A549 (cell line): ENCODE measurements around the gene TSFM. TPM values are rescaled to one million over a fixed set of nuclear protein-coding genes. Genes with fewer than 3 reads are reported as not detected.
A peak's percentile ranks its signal among the peaks of the same experiment; 100 is the strongest.

Experiments used
- ATAC-seq, 2 experiments: fragments of 200-7000 bp in 1 of 2; fragments of >200 bp in 1 of 2; cut with Nextera tagmentation in 1 of 2; cut with Tn5 transposase in 1 of 2; 3 replicates each; pipeline versions ENCODE4 v1.8.0 to v1.9.1; 2018 to 2020; ENCODE audit warnings: mild to moderate bottlenecking in 1 of 2, moderate library complexity in 1 of 2
- CTCF ChIA-PET: fragments of 300-600 bp; sonication (Branson Sonifier 250); formaldehyde crosslinking; extraction: SDS; loops from one replicate; lab custom pipeline; 2021; ENCODE audit warnings: antibody characterized with exemption, inconsistent platforms; lab: Yijun Ruan, JAX
- POLR2A ChIA-PET: fragments of 350-600 bp; formaldehyde crosslinking; extraction: SDS; loops from one replicate; lab custom pipeline; 2021; ENCODE audit warnings: antibody characterized with exemption, inconsistent platforms; lab: Yijun Ruan, JAX
- DNase-seq, 2 experiments: peaks; one replicate each; pipeline versions ENCODE4 v3.0.0 to v3.0.0-alpha.2; 2011 to 2016; ENCODE audit warnings: low read depth in 1 of 2, low spot score in 1 of 2
- FAIRE-seq: peaks from 2 replicates; lab custom pipeline; 2011; peaks lifted over from hg19 to GRCh38; lab: Jason Lieb, UNC
- H3K27ac ChIP-seq, 2 experiments: fragments of >200 bp; sonication (Bioruptor Twin); formaldehyde crosslinking; 3 replicates each; pipeline ENCODE4 v1.5.1; 2016 to 2017
- H3K4me1 ChIP-seq: fragments of >200 bp; sonication (Bioruptor Twin); formaldehyde crosslinking; 3 replicates; pipeline ENCODE4 v1.6.1; 2016
- H3K4me2 ChIP-seq: fragments of >200 bp; sonication (Bioruptor Twin); formaldehyde crosslinking; 3 replicates; pipeline ENCODE4 v1.6.1; 2016
- H3K4me3 ChIP-seq: fragments of >200 bp; sonication (Bioruptor Twin); formaldehyde crosslinking; 3 replicates; pipeline ENCODE4 v1.5.1; 2016
- H3K9me3 ChIP-seq: fragments of >200 bp; sonication (Bioruptor Twin); formaldehyde crosslinking; 3 replicates; pipeline ENCODE4 v1.6.1; 2016
- BHLHE40 ChIP-seq: IDR thresholded peaks from 2 replicates; pipeline ENCODE4 v1.6.1; 2012; ENCODE audit warnings: low read depth, low read length, inconsistent platforms
- CEBPB ChIP-seq, 2 experiments: fragments of >200 bp in 1 of 2; sonication (Bioruptor Twin) in 1 of 2; formaldehyde crosslinking in 1 of 2; IDR thresholded peaks; 2 replicates each; pipeline ENCODE4 v1.6.1; 2012 to 2016
- CHD4 ChIP-seq: fragments of 200-600 bp; sonication (generic); IDR thresholded peaks from 2 replicates; pipeline ENCODE4 v1.6.1; 2016; ENCODE audit warnings: antibody characterized with exemption, mild to moderate bottlenecking, borderline replicate concordance
- E2F6 ChIP-seq: IDR thresholded peaks from 2 replicates; pipeline ENCODE4 v1.6.1; 2012; ENCODE audit warnings: low read depth, borderline replicate concordance
- ELK1 ChIP-seq: fragments of 150-350 bp; IDR thresholded peaks from 2 replicates; pipeline ENCODE4 v1.6.1; 2014; ENCODE audit warnings: low read depth, mild to moderate bottlenecking, low read length
- EP300 ChIP-seq, 2 experiments: fragments of >200 bp; sonication (Bioruptor Twin); formaldehyde crosslinking; IDR thresholded peaks; 2 replicates in 1 of 2; 3 replicates in 1 of 2; pipeline ENCODE4 v1.6.1; 2016 to 2017
- ESRRA ChIP-seq: fragments of 150-350 bp; IDR thresholded peaks from 2 replicates; pipeline ENCODE4 v1.6.1; 2014; ENCODE audit warnings: mild to moderate bottlenecking, low read length, borderline replicate concordance
- FOSL2 ChIP-seq, 2 experiments: fragments of 450-650 bp in 1 of 2; fragments of >200 bp in 1 of 2; sonication (Bioruptor Twin) in 1 of 2; formaldehyde crosslinking; IDR thresholded peaks; 2 replicates each; pipeline versions ENCODE4 v1.5.0 to v1.6.1; 2016 to 2020; ENCODE audit warnings: mild to moderate bottlenecking in 1 of 2, moderate library complexity in 1 of 2
- HEYL ChIP-seq: fragments of 250-450 bp; sonication (Bioruptor Pico); IDR thresholded peaks from 2 replicates; pipeline ENCODE4 v1.8.0; 2021; ENCODE audit warnings: mild to moderate bottlenecking, moderate library complexity
- HMGXB4 ChIP-seq: fragments of 250-450 bp; sonication (Bioruptor Pico); IDR thresholded peaks from 2 replicates; pipeline ENCODE4 v1.5.0; 2021; ENCODE audit warnings: mild to moderate bottlenecking, moderate library complexity, borderline replicate concordance
- HOXB5 ChIP-seq: fragments of 250-450 bp; sonication (Bioruptor Pico); IDR thresholded peaks from 2 replicates; pipeline ENCODE4 v1.5.0; 2020; ENCODE audit warnings: mild to moderate bottlenecking, moderate library complexity
- KDM5A ChIP-seq: fragments of 200-600 bp; sonication (generic); IDR thresholded peaks from 2 replicates; pipeline ENCODE4 v1.6.1; 2016; ENCODE audit warnings: antibody characterized with exemption, mild to moderate bottlenecking
- PHF8 ChIP-seq: fragments of 200-600 bp; sonication (generic); IDR thresholded peaks from 2 replicates; pipeline ENCODE4 v1.6.1; 2016; ENCODE audit warnings: low read depth, mild to moderate bottlenecking, antibody characterized with exemption, moderate library complexity, borderline replicate concordance
- POLR2A ChIP-seq: IDR thresholded peaks from 2 replicates; pipeline ENCODE4 v1.6.1; 2012; ENCODE audit warnings: mild to moderate bottlenecking, low read length
- RARB ChIP-seq: fragments of 250-450 bp; sonication (Bioruptor Pico); IDR thresholded peaks from 2 replicates; pipeline ENCODE4 v1.8.0; 2021; ENCODE audit warnings: mild to moderate bottlenecking, moderate library complexity
- RFX5 ChIP-seq: fragments of 450-650 bp; IDR thresholded peaks from 2 replicates; pipeline ENCODE4 v1.7.1; 2014; ENCODE audit warnings: antibody characterized with exemption, mild to moderate bottlenecking, moderate library complexity
- SMC3 ChIP-seq: fragments of >200 bp; sonication (Bioruptor Twin); formaldehyde crosslinking; IDR thresholded peaks from 3 replicates; pipeline ENCODE4 v1.6.1; 2018; ENCODE audit warnings: inconsistent platforms
- TFCP2L1 ChIP-seq: fragments of 250-450 bp; sonication (Bioruptor Pico); IDR thresholded peaks from 2 replicates; pipeline ENCODE4 v1.5.0; 2021; ENCODE audit warnings: mild to moderate bottlenecking
- TP53 ChIP-seq: fragments of 250-450 bp; sonication (Bioruptor Pico); IDR thresholded peaks from 2 replicates; pipeline ENCODE4 v1.5.0; 2021; ENCODE audit warnings: mild to moderate bottlenecking, moderate library complexity
- ZFP36 ChIP-seq: fragments of 450-650 bp; IDR thresholded peaks from 2 replicates; pipeline ENCODE4 v1.6.1; 2014; ENCODE audit warnings: borderline replicate concordance; ENCODE audit not compliant: partially characterized antibody
- WGBS: methylation state at CpG from one replicate; pipeline ENCODE4 v1.1.6; 2017; ENCODE audit errors: missing lambda C conversion rate; 5-methylcytosine and 5-hydroxymethylcytosine counted together
- polyA plus RNA-seq, 4 experiments: library from polyadenylated mRNA; depleted of rRNA in 3 of 4; stranded (reverse); fragments of >200 nt; fragmentation: RNase III in 1 of 4; extraction: RNeasy Plus Mini Kit Qiagen cat#74134 plus additional on column Dnase treatment in 1 of 4; gene quantifications; 2 replicates in 3 of 4; 3 replicates in 1 of 4; pipeline ENCODE4 v1.2.3, GENCODE V29; 2011 to 2017

TSFM gene
- polyA plus RNA-seq, 2 of the 4 experiments (the other 2 are of a cell fraction), result 31.7 to 60.2 TPM

GRCh38 chr12:57752668-57753000 lies 30.0 kb upstream of the TSFM start:
- 2% methylated on average over 5 of the region's 5 CpGs for WGBS
- FAIRE-seq (no peak), ATAC-seq (peak; percentile 70 to 79; a peak in 4 of 6 replicates), DNase-seq (no peak)
- CTCF ChIA-PET, result interaction anchor here (1.0 kb wide), 1 partner anchor 27 kb away, joined by 3 read pairs; no protein-coding TSS in a partner anchor
- H3K4me2 ChIP-seq, result peak overlapping the region; percentile 88
- POLR2A ChIA-PET, result interaction anchor here (1.0 kb wide), 2 partner anchors 20 to 26 kb away, joined by 3 read pairs; partner anchors contain the start of genes EEF1AKMT3 and METTL1
- H3K27ac ChIP-seq, result peak overlapping the region; percentile 74 to 85
- TF ChIP-seq KDM5A (no peak), RARB (CRISPR knock-in tag) (no peak), ELK1 (no peak), TFCP2L1 (CRISPR knock-in tag) (no peak), HOXB5 (CRISPR knock-in tag) (no peak), POLR2A (no peak), CEBPB (IDR thresholded peaks at IDR 0.05) (no peak), HEYL (no peak), HMGXB4 (CRISPR knock-in tag) (no peak), SMC3 (no peak)
- H3K4me1 ChIP-seq, result peaks cover 34% of the 10 kb centered on the region
- H3K9me3 ChIP-seq, result no peaks in the 10 kb centered on the region
- peak overlapping the region; percentile 38 for H3K4me3 ChIP-seq

- no peak for ATAC-seq
- Histone ChIP-seq H3K9me3 (no peaks in the 10 kb centered on the region), H3K27ac (peak overlapping the region in 1 of 2 experiments; percentile 94; a peak in 4 of 6 replicates), H3K4me1 (peaks cover 34% of the 10 kb centered on the region), H3K4me3 (no peak overlapping the region), H3K4me2 (peak overlapping the region; percentile 99)
- WGBS, result 18% methylated on average over 1 of the region's 1 CpG
- ChIA-PET CTCF (interaction anchor here (4.1 kb wide), 1 partner anchor 14 kb away, joined by 117 read pairs; the partner anchor contains the start of gene CYP27B1), POLR2A (no interaction called here)
- FAIRE-seq, result no peak
- TF ChIP-seq E2F6 (no peak), ZFP36 (no peak), CEBPB (IDR thresholded peaks at IDR 0.05) (no peak), ESRRA (no peak), RFX5 (no peak), PHF8 (no peak), BHLHE40 (no peak), CHD4 (no peak), FOSL2 (IDR thresholded peaks at IDR 0.05) (no peak), FOSL2 (CRISPR knock-in tag; IDR thresholded peaks at IDR 0.05) (no peak), TP53 (CRISPR knock-in tag) (no peak), ELK1 (no peak), EP300 (IDR thresholded peaks at IDR 0.05) (no peak)
- no peak for DNase-seq
Observed at GRCh38 chr12:57753756-57754337, 28.7 kb upstream of the TSFM start.
